Glomerular endothelial cell (primary cell): ENCODE data around the gene DAPK3. TPM values are rescaled to one million over a fixed set of nuclear protein-coding genes. Genes with fewer than 3 reads are reported as not detected.

Source experiments
- DNase-seq: peaks from one replicate; pipeline ENCODE4 v3.0.0-alpha.2; 2011; ENCODE audit warnings: low read depth, low spot score; ENCODE audit errors: extremely low read depth
- total RNA-seq: library from RNA; depleted of rRNA; stranded (reverse); fragments of >200 nt; gene quantifications from 2 replicates; pipeline ENCODE4 v1.2.3, GENCODE V29; 2015

DAPK3 gene
- total RNA-seq, 1 donor from 2014 or later: 281 TPM

GRCh38 chr19:3932931-3933810 is 37.7 kb downstream of the DAPK3 start, which contains the start of gene NMRK2:
TSS of gene NMRK2 (plus strand) at chr19:3933069. CDS start at chr19:3933672, 603 bp downstream.
- DNase-seq: no peak

GRCh38 chr19:3931041-3931440 is 39.9 kb downstream of the DAPK3 start:
- DNase-seq: no peak

GRCh38 chr19:3923912-3924311 is 47.0 kb downstream of the DAPK3 start:
- no peak for DNase-seq

GRCh38 chr19:3923096-3923758 is 47.7 kb downstream of the DAPK3 start:
- DNase-seq: no peak

- DNase-seq: no peak
These were observed 51.1 kb downstream of the DAPK3 start for GRCh38 chr19:3919793-3920192.

- no peak for DNase-seq
These were observed 54.9 kb downstream of the DAPK3 start for GRCh38 chr19:3916033-3916432.

GRCh38 chr19:3914199-3914598 is 56.7 kb downstream of the DAPK3 start:
- no peak for DNase-seq

- no peak for DNase-seq
These were observed 60.8 kb downstream of the DAPK3 start for GRCh38 chr19:3910105-3910504.

Other genes starting within 250 kb of the DAPK3 start
- gene APBA3, start 209.4 kb downstream of the DAPK3 start, total RNA-seq: 25.8 and 50.1 TPM in 2 replicates
- gene MRPL54, start 208.4 kb downstream of the DAPK3 start, total RNA-seq: 65.2 and 71.4 TPM in 2 replicates
- gene RAX2, start 198.9 kb downstream of the DAPK3 start, total RNA-seq: not detected in 2 replicates
- gene MATK, start 184.7 kb downstream of the DAPK3 start, total RNA-seq: 3.3 TPM in 1 of 2 replicates, not detected in the other
- gene ZFR2, start 102.1 kb downstream of the DAPK3 start, total RNA-seq: 0.29 TPM in 1 of 2 replicates, not detected in the other
- gene ATCAY, start 90.4 kb downstream of the DAPK3 start, total RNA-seq: not detected in 2 replicates
- gene NMRK2, start 38.0 kb downstream of the DAPK3 start, total RNA-seq: not detected in 2 replicates
- gene EEF2, start 14.4 kb upstream of the DAPK3 start, total RNA-seq: 1,981 and 2,501 TPM in 2 replicates
- gene PIAS4, start 36.6 kb upstream of the DAPK3 start, total RNA-seq: 31.6 and 34.7 TPM in 2 replicates
- 42.5 and 55.6 TPM in 2 replicates for gene ZBTB7A, start 95.8 kb upstream of the DAPK3 start, total RNA-seq
- 139 and 150 TPM in 2 replicates for gene MAP2K2, start 153.0 kb upstream of the DAPK3 start, total RNA-seq
- not detected in 2 replicates for gene CREB3L3, start 182.5 kb upstream of the DAPK3 start, total RNA-seq
- 29.1 and 41.8 TPM in 2 replicates for gene SIRT6, start 211.5 kb upstream of the DAPK3 start, total RNA-seq
- 0.05 and 2.1 TPM in 2 replicates for gene ANKRD24, start 211.6 kb upstream of the DAPK3 start, total RNA-seq